IMR-90 (cell line): ENCODE measurements around the gene SERPINA1. TPM values are rescaled to one million over a fixed set of nuclear protein-coding genes. Genes with fewer than 3 reads are reported as not detected.

Experiments
- ATAC-seq: fragments of 200-7000 bp; cut with Tn5 transposase; 2 replicates; pipeline ENCODE4 v1.9.1; 2020; ENCODE audit warnings: low read depth, mild to moderate bottlenecking, moderate library complexity
- BruUV-seq: library from RNA; stranded (reverse); fragments of 400-500 nt; replicated peaks from 2 replicates; lab custom pipeline; 2021; lab: Mats Ljungman, UMichigan
- CTCF ChIA-PET: fragments of 300-600 bp; formaldehyde crosslinking; extraction: SDS; loops from one replicate; lab custom pipeline; 2021; ENCODE audit warnings: antibody characterized with exemption; lab: Yijun Ruan, JAX
- POLR2A ChIA-PET: fragments of 300-600 bp; sonication (Branson Sonifier 250); formaldehyde crosslinking; loops from one replicate; lab custom pipeline; 2022; ENCODE audit warnings: antibody characterized with exemption; ENCODE audit not compliant: unreplicated experiment; lab: Charles Lee
- DNase-seq: peaks from one replicate; pipeline ENCODE4 v3.0.0; 2013
- H2AFZ ChIP-seq: replicated peaks from 2 replicates; pipeline ENCODE3; 2013; ENCODE audit warnings: low read length, mild to moderate bottlenecking; ENCODE audit not compliant: poor library complexity
- H2AK5ac ChIP-seq: 2 replicates; pipeline ENCODE4 v1.6.1; 2013; ENCODE audit warnings: low read depth, low read length, inconsistent platforms
- H2AK9ac ChIP-seq: replicated peaks from 2 replicates; pipeline ENCODE3; 2013; ENCODE audit warnings: mild to moderate bottlenecking, low read depth, low read length, moderate library complexity; ENCODE audit not compliant: poor library complexity
- H2BK120ac ChIP-seq: 2 replicates; pipeline ENCODE4 v1.6.1; 2013; ENCODE audit warnings: low read depth, low read length, inconsistent platforms
- H2BK15ac ChIP-seq: 3 replicates; pipeline ENCODE4 v1.6.1; 2013; ENCODE audit warnings: low read depth, low read length, inconsistent platforms
- H2BK20ac ChIP-seq: 2 replicates; pipeline ENCODE4 v1.6.1; 2013; ENCODE audit warnings: low read depth, mild to moderate bottlenecking, inconsistent platforms, low read length, moderate library complexity
- H2BK5ac ChIP-seq: 2 replicates; pipeline ENCODE4 v1.6.1; 2013; ENCODE audit warnings: mild to moderate bottlenecking, low read depth, low read length, inconsistent platforms; ENCODE audit not compliant: poor library complexity, severe bottlenecking
- H3K14ac ChIP-seq: replicated peaks from 2 replicates; pipeline ENCODE4 v1.6.1; 2013; ENCODE audit warnings: low read depth, low read length, inconsistent platforms
- H3K18ac ChIP-seq: 2 replicates; pipeline ENCODE4 v1.6.1; 2013; ENCODE audit warnings: low read depth, low read length, control low read depth
- H3K23ac ChIP-seq: 2 replicates; pipeline ENCODE4 v1.6.1; 2013; ENCODE audit warnings: low read depth, low read length, inconsistent platforms
- H3K27ac ChIP-seq: 2 replicates; pipeline ENCODE4 v1.5.1; 2013; ENCODE audit warnings: mild to moderate bottlenecking, control low read depth, low read length; ENCODE audit not compliant: insufficient read depth
- H3K27me3 ChIP-seq: 2 replicates; pipeline ENCODE4 v1.6.1; 2013; ENCODE audit warnings: low read length; ENCODE audit not compliant: control insufficient read depth, insufficient read depth
- H3K36me3 ChIP-seq: 2 replicates; pipeline ENCODE4 v1.6.1; 2013; ENCODE audit warnings: low read length, mixed read lengths; ENCODE audit not compliant: control insufficient read depth, insufficient read depth
- H3K4ac ChIP-seq: 2 replicates; pipeline ENCODE4 v1.6.1; 2013; ENCODE audit warnings: low read depth, low read length, inconsistent platforms
- H3K4me1 ChIP-seq: 2 replicates; pipeline ENCODE4 v1.6.1; 2013; ENCODE audit warnings: low read length, mixed read lengths; ENCODE audit not compliant: control insufficient read depth, insufficient read depth
- H3K4me2 ChIP-seq: 2 replicates; pipeline ENCODE4 v1.6.1; 2013; ENCODE audit warnings: low read depth, mild to moderate bottlenecking, control low read depth, low read length, moderate library complexity
- H3K4me3 ChIP-seq: 2 replicates; pipeline ENCODE4 v1.5.1; 2013; ENCODE audit warnings: low read depth, mild to moderate bottlenecking, control low read depth, low read length, moderate library complexity; ENCODE audit not compliant: insufficient read depth
- H3K56ac ChIP-seq: 2 replicates; pipeline ENCODE4 v1.6.1; 2013; ENCODE audit warnings: low read length, inconsistent platforms; ENCODE audit not compliant: insufficient read depth; ENCODE audit errors: extremely low read depth
- H3K79me1 ChIP-seq, 2 experiments: 2 replicates each; pipeline ENCODE4 v1.6.1; 2013; ENCODE audit warnings: low read length in 2 of 2, inconsistent platforms in 1 of 2, low read depth in 1 of 2
- H3K9ac ChIP-seq: 2 replicates; pipeline ENCODE4 v1.6.1; 2013; ENCODE audit warnings: low read depth, low read length, control low read depth
- H3K9me1 ChIP-seq: 2 replicates; pipeline ENCODE4 v1.6.1; 2013; ENCODE audit warnings: low read length, inconsistent platforms; ENCODE audit not compliant: insufficient read depth
- H3K9me3 ChIP-seq: 2 replicates; pipeline ENCODE4 v1.6.1; 2013; ENCODE audit warnings: low read length; ENCODE audit not compliant: control insufficient read depth, insufficient read depth
- H4K20me1 ChIP-seq: 2 replicates; pipeline ENCODE4 v1.6.1; 2013; ENCODE audit warnings: low read length, inconsistent platforms; ENCODE audit not compliant: insufficient read depth
- H4K5ac ChIP-seq: 2 replicates; pipeline ENCODE4 v1.6.1; 2013; ENCODE audit warnings: mild to moderate bottlenecking, low read depth, low read length, control low read depth
- H4K8ac ChIP-seq, 2 experiments: 2 replicates each; pipeline ENCODE4 v1.6.1; 2013; ENCODE audit warnings: low read depth in 2 of 2, low read length in 2 of 2, control low read depth in 1 of 2, inconsistent platforms in 1 of 2
- H4K91ac ChIP-seq: 2 replicates; pipeline ENCODE4 v1.6.1; 2013; ENCODE audit warnings: low read depth, low read length, inconsistent platforms; ENCODE audit not compliant: insufficient read depth
- BHLHE40 ChIP-seq: fragments of 150-350 bp; IDR thresholded peaks from 2 replicates; pipeline ENCODE4 v1.6.1; 2016; ENCODE audit warnings: mild to moderate bottlenecking, low read depth, low read length
- CEBPB ChIP-seq: IDR thresholded peaks from 2 replicates; pipeline ENCODE4 v1.6.1; 2012; ENCODE audit warnings: low read depth, low read length, improper control_type of control experiment
- CHD1 ChIP-seq: IDR thresholded peaks from 2 replicates; pipeline ENCODE4 v1.6.1; 2012; ENCODE audit warnings: low read depth, low read length, improper control_type of control experiment
- FOS ChIP-seq: fragments of 150-350 bp; IDR thresholded peaks from 2 replicates; pipeline ENCODE4 v1.6.1; 2016; ENCODE audit warnings: low read depth, low read length
- MAFK ChIP-seq: IDR thresholded peaks from 2 replicates; pipeline ENCODE4 v1.6.1; 2012; ENCODE audit warnings: low read depth, low read length, improper control_type of control experiment
- MAZ ChIP-seq: IDR thresholded peaks from 2 replicates; pipeline ENCODE4 v1.6.1; 2012; ENCODE audit warnings: low read depth, mild to moderate bottlenecking, low read length, improper control_type of control experiment, moderate library complexity, borderline replicate concordance
- MXI1 ChIP-seq: IDR thresholded peaks from 2 replicates; pipeline ENCODE4 v1.6.1; 2012; ENCODE audit warnings: low read depth, mild to moderate bottlenecking, low read length, moderate library complexity, borderline replicate concordance
- NFE2L2 ChIP-seq: fragments of 150-350 bp; IDR thresholded peaks from 2 replicates; pipeline ENCODE4 v1.6.1; 2016; ENCODE audit warnings: low read depth, mild to moderate bottlenecking, low read length
- POLR2A ChIP-seq: IDR thresholded peaks from 2 replicates; pipeline ENCODE4 v1.6.1; 2012; ENCODE audit warnings: mild to moderate bottlenecking, low read depth, low read length
- RAD21 ChIP-seq: IDR thresholded peaks from 2 replicates; pipeline ENCODE4 v1.6.1; 2012; ENCODE audit warnings: low read length, improper control_type of control experiment
- RCOR1 ChIP-seq: IDR thresholded peaks from 2 replicates; pipeline ENCODE4 v1.6.1; 2012; ENCODE audit warnings: mild to moderate bottlenecking, low read length, improper control_type of control experiment; ENCODE audit not compliant: insufficient replicate concordance
- RFX5 ChIP-seq: IDR thresholded peaks from 2 replicates; pipeline ENCODE4 v1.8.0; 2012; ENCODE audit warnings: low read depth, mild to moderate bottlenecking, low read length, moderate library complexity
- SMC3 ChIP-seq: fragments of 150-350 bp; IDR thresholded peaks from 2 replicates; pipeline ENCODE4 v1.6.1; 2016; ENCODE audit warnings: low read depth, mild to moderate bottlenecking, antibody characterized with exemption, low read length, moderate library complexity
- WGBS, 2 experiments: methylation state at CpG; one replicate each; pipeline versions ENCODE4 v1.1.5 to v1.1.7; 2013; ENCODE audit warnings: missing lambda C conversion rate in 2 of 2; ENCODE audit not compliant: insufficient read length in 1 of 2; ENCODE audit errors: extremely low coverage in 2 of 2; 5-methylcytosine and 5-hydroxymethylcytosine counted together
- dilution Hi-C: fragments of 300-500 bp; cut with HindIII; formaldehyde crosslinking; loops from one replicate; pipeline ENCODE4 v1.14.3; 2018; ENCODE audit warnings: low sequenced_read_pairs; ENCODE audit not compliant: unreplicated experiment
- in situ Hi-C: fragments of 300-500 bp; cut with MboI; formaldehyde crosslinking; loops from 3 replicates; pipeline ENCODE4 v1.14.3; 2019; ENCODE audit warnings: low sequenced_read_pairs, inconsistent platforms, mixed read lengths
- intact Hi-C: fragments of 100-400 bp; cut with micrococcal nuclease; formaldehyde crosslinking; loops from 2 replicates; pipeline ENCODE4 v1.10.0; 2022
- polyA plus RNA-seq, 3 experiments: library from polyadenylated mRNA; depleted of rRNA; stranded (reverse); fragments of >200 nt; gene quantifications; 2 replicates each; pipeline ENCODE4 v1.2.3, GENCODE V29; 2012; ENCODE audit warnings: low replicate concordance in 1 of 3
- total RNA-seq: library from RNA; depleted of rRNA; stranded (reverse); fragments of >200 nt; gene quantifications from 2 replicates; pipeline ENCODE4 v1.2.3, GENCODE V29; 2012
- TF ChIP-seq, protein P1 (sequence below): fragments of 150-350 bp; IDR thresholded peaks from 2 replicates; pipeline ENCODE4 v1.6.1; 2016; ENCODE audit warnings: low read depth, mild to moderate bottlenecking, low read length, moderate library complexity, borderline replicate concordance
- TF ChIP-seq, protein P2 (sequence below): fragments of 150-350 bp; IDR thresholded peaks from 2 replicates; pipeline ENCODE4 v1.6.1; 2017; ENCODE audit warnings: mild to moderate bottlenecking, antibody characterized with exemption, low read length, low read depth
- TF ChIP-seq, protein P3 (sequence below): conservative IDR thresholded peaks from 2 replicates; pipeline ENCODE4 v1.5.1; 2012; ENCODE audit warnings: mild to moderate bottlenecking, low read depth, low read length, improper control_type of control experiment

The SERPINA1 gene
- total and polyA plus RNA-seq, 2 of the 4 experiments (the other 2 are of a cell fraction): 0.54 to 1.2 TPM

DNA sequence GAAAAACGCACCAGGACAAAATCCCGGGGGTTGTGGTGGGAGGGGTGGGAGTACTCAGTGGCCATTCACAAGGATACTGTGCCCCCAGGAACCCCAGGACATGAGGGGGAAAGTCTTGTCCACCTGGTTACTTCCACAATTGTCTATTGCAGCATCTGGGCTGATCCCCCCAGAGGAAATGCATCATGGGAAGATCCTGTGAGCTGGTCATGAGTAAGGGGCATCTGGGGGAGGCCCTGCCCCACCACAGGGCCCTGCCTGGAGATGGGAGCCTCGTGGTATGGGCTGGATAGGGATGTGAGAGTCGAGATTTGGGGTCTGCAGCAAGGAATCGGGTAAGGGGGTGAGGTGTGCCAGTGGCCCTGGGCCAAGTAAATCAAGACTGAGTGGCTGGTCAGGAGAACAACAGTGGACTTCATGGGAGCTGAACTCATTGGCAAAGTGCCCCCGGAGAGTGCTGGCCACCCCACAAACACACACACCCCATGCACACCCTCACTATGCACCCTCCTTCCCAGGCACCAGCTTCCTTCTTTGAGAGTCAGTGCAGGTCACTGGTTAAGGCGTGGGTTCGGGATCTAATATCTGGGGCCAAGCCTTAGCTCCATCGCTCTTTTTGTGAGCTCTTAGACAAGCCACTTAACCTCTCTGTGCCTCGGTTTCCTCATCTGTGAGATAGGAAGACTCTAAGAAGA lies 3.0 kb upstream of the SERPINA1 start:
- WGBS, 2 experiments: no CpG with 5 or more reads among the region's 10 CpGs
- no peak overlapping the region for H3K4me3 ChIP-seq
- H4K20me1 ChIP-seq: no peaks in the 10 kb centered on the region
- in situ Hi-C loops (no loop called here), intact Hi-C loops (no loop called here), dilution Hi-C loops (no loop called here)
- no peak overlapping the region; the same call in 1 of the 2 replicates for H4K91ac ChIP-seq
- H4K5ac ChIP-seq: no peak overlapping the region
- no peak overlapping the region for H2BK5ac ChIP-seq
- no peak overlapping the region for H2AK5ac ChIP-seq
- no peaks in the 10 kb centered on the region for H3K79me1 ChIP-seq
- no peak overlapping the region for H2BK20ac ChIP-seq
- ChIA-PET POLR2A (no interaction called here), CTCF (no interaction called here)
- H3K9me1 ChIP-seq: no peaks in the 10 kb centered on the region
- no peaks in the 10 kb centered on the region for H3K27me3 ChIP-seq
- no peak overlapping the region for H3K9ac ChIP-seq
- no peaks in the 10 kb centered on the region for H3K4me1 ChIP-seq
- no peak overlapping the region for H3K14ac ChIP-seq
- TF ChIP-seq BHLHE40: no peak
- no peak for TF ChIP-seq NFE2L2
- TF ChIP-seq, protein P1, sequence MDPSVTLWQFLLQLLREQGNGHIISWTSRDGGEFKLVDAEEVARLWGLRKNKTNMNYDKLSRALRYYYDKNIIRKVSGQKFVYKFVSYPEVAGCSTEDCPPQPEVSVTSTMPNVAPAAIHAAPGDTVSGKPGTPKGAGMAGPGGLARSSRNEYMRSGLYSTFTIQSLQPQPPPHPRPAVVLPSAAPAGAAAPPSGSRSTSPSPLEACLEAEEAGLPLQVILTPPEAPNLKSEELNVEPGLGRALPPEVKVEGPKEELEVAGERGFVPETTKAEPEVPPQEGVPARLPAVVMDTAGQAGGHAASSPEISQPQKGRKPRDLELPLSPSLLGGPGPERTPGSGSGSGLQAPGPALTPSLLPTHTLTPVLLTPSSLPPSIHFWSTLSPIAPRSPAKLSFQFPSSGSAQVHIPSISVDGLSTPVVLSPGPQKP: no peak
- no peak for TF ChIP-seq POLR2A
- TF ChIP-seq, protein P2, sequence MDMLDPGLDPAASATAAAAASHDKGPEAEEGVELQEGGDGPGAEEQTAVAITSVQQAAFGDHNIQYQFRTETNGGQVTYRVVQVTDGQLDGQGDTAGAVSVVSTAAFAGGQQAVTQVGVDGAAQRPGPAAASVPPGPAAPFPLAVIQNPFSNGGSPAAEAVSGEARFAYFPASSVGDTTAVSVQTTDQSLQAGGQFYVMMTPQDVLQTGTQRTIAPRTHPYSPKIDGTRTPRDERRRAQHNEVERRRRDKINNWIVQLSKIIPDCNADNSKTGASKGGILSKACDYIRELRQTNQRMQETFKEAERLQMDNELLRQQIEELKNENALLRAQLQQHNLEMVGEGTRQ: no peak
- TF ChIP-seq FOS: no peak
- no peak for TF ChIP-seq MXI1
- TF ChIP-seq CEBPB: no peak
- TF ChIP-seq SMC3: no peak
- no peak for TF ChIP-seq RFX5
- TF ChIP-seq RCOR1: no peak
- no peak for TF ChIP-seq CHD1
- no peak for TF ChIP-seq MAFK
- TF ChIP-seq RAD21: no peak
- no peak for TF ChIP-seq MAZ
- TF ChIP-seq, protein P3, sequence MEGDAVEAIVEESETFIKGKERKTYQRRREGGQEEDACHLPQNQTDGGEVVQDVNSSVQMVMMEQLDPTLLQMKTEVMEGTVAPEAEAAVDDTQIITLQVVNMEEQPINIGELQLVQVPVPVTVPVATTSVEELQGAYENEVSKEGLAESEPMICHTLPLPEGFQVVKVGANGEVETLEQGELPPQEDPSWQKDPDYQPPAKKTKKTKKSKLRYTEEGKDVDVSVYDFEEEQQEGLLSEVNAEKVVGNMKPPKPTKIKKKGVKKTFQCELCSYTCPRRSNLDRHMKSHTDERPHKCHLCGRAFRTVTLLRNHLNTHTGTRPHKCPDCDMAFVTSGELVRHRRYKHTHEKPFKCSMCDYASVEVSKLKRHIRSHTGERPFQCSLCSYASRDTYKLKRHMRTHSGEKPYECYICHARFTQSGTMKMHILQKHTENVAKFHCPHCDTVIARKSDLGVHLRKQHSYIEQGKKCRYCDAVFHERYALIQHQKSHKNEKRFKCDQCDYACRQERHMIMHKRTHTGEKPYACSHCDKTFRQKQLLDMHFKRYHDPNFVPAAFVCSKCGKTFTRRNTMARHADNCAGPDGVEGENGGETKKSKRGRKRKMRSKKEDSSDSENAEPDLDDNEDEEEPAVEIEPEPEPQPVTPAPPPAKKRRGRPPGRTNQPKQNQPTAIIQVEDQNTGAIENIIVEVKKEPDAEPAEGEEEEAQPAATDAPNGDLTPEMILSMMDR: no peak
- H3K4ac ChIP-seq: no peak overlapping the region
- no peak overlapping the region for H2AK9ac ChIP-seq
- no peak for ATAC-seq
- no peak for DNase-seq
- H2BK120ac ChIP-seq: no peak overlapping the region
- H3K4me2 ChIP-seq: no peak overlapping the region
- no peaks in the 10 kb centered on the region for H3K36me3 ChIP-seq
- no peak overlapping the region for H3K23ac ChIP-seq
- no peak overlapping the region for H2AFZ ChIP-seq
- H3K18ac ChIP-seq: no peak overlapping the region
- no TSS peak for BruUV-seq
- H4K8ac ChIP-seq: no peak overlapping the region
- H3K56ac ChIP-seq: no peak overlapping the region
- H3K9me3 ChIP-seq: no peaks in the 10 kb centered on the region
- H2BK15ac ChIP-seq: no peak overlapping the region
- H3K27ac ChIP-seq: no peak overlapping the region
